ENCODE measurements around the gene LEFTY2.

Gene LEFTY2

GRCh38 chr1:225928186-225929175 is 12.5 kb downstream of the LEFTY2 start:
- TF ChIP-seq CTCF (IDR thresholded peaks at IDR 0.05; ENCODE audit: low read length, missing control alignments), result no peak
- H3K4me3 ChIP-seq (replicated peaks; ENCODE audit: low read depth, low read length), result no peak overlapping the region
- no peak for DNase-seq (ENCODE audit: low read depth)

GRCh38 chr1:225926551-225927113 is 14.4 kb downstream of the LEFTY2 start:
- no peak for TF ChIP-seq CTCF (IDR thresholded peaks at IDR 0.05; ENCODE audit: low read length, missing control alignments)
- DNase-seq (ENCODE audit: low read depth), result no peak

GRCh38 chr1:225923692-225924555 is 17.1 kb downstream of the LEFTY2 start, which contains the start of gene PYCR2:
PYCR2 (minus strand) TSS chr1:225924250; CDS start chr1:225924110, 140 bp downstream.
- TF ChIP-seq CTCF (IDR thresholded peaks at IDR 0.05; ENCODE audit: low read length, missing control alignments), result no peak
- DNase-seq (ENCODE audit: low read depth), result peak; percentile 97
- peak within 1 kb of the TSS; percentile 73 for H3K4me3 ChIP-seq (replicated peaks; ENCODE audit: low read depth, low read length)

More at GRCh38 chr1:225926551-225927113, 14.4 kb downstream of the LEFTY2 start:
- H3K4me3 ChIP-seq (replicated peaks; ENCODE audit: low read depth, low read length), result no peak overlapping the region

- peak overlapping the region; percentile 73 for H3K4me3 ChIP-seq (replicated peaks; ENCODE audit: low read depth, low read length)
- DNase-seq (ENCODE audit: low read depth), result no peak
- no peak for TF ChIP-seq CTCF (IDR thresholded peaks at IDR 0.05; ENCODE audit: low read length, missing control alignments)
Measured at GRCh38 chr1:225923381-225923691, 17.7 kb downstream of the LEFTY2 start.

GRCh38 chr1:225921734-225922709 is 19.0 kb downstream of the LEFTY2 start:
- TF ChIP-seq CTCF (IDR thresholded peaks at IDR 0.05; ENCODE audit: low read length, missing control alignments), result no peak
- no peak for DNase-seq (ENCODE audit: low read depth)
- H3K4me3 ChIP-seq (replicated peaks; ENCODE audit: low read depth, low read length), result no peak overlapping the region

- H3K4me3 ChIP-seq (replicated peaks; ENCODE audit: low read depth, low read length), result no peak overlapping the region
- TF ChIP-seq CTCF (IDR thresholded peaks at IDR 0.05; ENCODE audit: low read length, missing control alignments), result no peak
- DNase-seq (ENCODE audit: low read depth), result peak; percentile 85
Measured at GRCh38 chr1:225919906-225920305, 21.1 kb downstream of the LEFTY2 start.
